NCI-H82 treated with DMSO at 0.1 percent for 48 hours (cell line): ENCODE data around the gene HMBS.
"Not testable (repeated sequence)": the region's sequence is repeated elsewhere in the genome, so short reads cannot be mapped to it uniquely, and the experiment has no call there.

Source experiments
- DNase-seq: peaks from one replicate; lab custom pipeline; 2025; ENCODE audit not compliant: unreplicated experiment; lab: John Stamatoyannopoulos, UW

Gene HMBS

DNA sequence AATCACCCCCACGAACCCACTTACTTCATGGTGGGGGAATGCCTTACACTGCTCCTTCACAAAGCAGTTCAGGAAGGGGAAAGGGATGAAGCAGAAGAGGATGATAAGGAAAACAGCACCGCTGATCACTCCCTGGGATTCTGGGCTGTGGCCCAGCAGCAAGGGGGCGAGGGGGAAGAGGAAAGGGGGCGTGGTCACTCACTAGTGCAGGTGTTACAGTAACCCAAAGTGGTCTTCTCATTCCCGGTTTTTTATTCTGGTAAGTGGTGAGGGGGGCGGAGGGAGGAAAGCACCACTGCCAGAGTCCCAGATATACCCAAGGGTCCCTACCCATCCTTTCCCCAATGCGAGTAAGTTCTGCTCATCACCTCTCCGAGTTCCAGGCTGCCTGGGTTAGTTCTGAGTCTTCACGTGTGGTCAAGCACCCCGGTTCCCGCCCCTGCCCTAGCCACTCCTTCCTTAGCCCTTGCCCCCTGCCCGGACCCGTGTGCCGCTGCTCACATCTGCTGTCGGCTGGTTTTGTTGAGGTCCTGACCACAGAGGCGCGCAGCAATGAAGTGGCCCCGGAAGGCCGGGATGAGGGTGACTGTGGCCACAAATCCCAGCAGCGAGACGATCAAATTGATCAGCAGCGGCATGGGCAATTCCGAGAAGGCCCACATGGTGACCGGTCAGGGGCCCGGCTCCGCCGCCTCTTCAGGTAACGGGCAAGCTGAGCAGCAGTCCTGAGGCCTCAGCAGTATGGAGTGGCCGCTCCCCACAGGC lies 16.5 kb downstream of the HMBS start:
- no peak for DNase-seq

DNA sequence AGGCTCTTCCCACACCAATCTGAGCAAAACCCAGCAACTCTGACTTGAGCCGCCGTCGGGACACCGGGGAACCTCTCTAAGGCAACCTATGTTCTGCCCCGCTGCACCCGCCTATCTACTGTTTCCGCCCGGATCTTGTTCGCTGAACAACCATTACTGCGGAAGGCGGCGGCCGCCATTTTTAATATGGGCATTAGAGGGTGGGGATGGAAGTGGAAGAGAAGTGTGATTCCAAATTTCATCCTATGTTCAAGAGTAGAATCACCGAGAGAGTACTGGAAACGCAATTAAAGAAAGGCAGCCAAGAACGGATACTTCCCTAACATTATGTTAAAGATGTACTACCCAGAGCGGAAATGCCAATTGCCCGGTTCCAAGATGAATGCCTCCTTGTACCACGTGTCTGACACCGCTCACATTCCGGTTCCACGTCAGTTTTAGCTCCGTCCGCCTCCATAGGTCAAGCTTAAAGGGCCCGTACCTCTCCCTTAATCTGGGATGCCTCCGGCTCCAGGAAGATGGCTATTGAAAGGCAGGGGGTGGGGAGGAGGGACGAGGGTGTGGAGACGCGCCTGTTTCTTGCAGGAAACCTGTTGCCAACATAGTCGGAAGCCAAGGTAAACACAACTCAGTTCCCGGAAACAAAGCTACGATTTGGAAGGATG lies 17.2 kb downstream of the HMBS start, which contains the start of gene DPAGT1:
Gene DPAGT1, minus strand, starts transcription at position 95 of the 665 bp plus-strand sequence. CDS start 198 bp downstream, outside the sequence.
- DNase-seq = peak; percentile 91

DNA sequence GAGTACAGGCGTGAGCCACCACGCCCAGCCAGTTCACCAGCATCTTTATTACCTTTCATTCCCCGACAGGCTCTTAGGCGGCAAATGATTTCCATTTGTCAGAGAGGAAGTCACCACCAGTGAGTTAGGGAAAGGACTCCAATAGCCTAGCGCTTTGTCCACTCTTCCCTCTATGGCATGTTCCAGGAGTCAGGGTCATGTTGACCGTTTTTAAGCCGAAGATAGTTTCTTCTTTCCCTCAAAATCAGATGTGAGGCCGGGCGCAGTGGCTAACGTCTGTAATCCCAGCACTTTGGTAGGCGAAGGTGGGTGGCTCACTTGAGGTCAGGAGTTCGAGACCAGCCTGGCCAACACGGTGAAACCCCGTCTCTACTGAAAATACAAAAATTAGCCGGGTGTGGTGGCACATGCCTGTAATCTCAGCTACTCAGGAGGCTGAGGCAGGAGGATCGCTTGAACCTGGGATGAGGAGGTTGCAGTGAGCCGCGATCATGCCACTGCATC lies 18.5 kb downstream of the HMBS start:
- DNase-seq = not testable (repeated sequence)

DNA sequence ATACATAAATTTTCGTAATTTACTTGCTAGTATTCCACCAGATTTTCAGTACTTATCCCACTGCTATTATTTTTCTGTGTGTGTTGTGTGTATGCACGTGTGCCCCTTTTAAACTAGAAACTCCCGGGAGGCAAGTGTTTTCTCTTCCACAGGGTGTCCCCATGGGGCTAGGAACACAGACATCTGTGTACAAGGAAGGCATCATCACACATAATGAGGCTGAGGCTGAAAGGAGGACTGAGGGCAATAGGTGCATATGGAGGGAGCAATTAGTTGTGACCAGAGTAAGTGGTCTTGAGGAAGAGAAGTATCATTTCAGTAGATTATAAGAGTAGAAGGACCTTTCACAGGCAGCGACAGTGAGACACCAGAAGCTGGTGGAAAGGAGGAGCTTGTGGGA lies 19.1 kb downstream of the HMBS start:
- DNase-seq = no peak

DNA sequence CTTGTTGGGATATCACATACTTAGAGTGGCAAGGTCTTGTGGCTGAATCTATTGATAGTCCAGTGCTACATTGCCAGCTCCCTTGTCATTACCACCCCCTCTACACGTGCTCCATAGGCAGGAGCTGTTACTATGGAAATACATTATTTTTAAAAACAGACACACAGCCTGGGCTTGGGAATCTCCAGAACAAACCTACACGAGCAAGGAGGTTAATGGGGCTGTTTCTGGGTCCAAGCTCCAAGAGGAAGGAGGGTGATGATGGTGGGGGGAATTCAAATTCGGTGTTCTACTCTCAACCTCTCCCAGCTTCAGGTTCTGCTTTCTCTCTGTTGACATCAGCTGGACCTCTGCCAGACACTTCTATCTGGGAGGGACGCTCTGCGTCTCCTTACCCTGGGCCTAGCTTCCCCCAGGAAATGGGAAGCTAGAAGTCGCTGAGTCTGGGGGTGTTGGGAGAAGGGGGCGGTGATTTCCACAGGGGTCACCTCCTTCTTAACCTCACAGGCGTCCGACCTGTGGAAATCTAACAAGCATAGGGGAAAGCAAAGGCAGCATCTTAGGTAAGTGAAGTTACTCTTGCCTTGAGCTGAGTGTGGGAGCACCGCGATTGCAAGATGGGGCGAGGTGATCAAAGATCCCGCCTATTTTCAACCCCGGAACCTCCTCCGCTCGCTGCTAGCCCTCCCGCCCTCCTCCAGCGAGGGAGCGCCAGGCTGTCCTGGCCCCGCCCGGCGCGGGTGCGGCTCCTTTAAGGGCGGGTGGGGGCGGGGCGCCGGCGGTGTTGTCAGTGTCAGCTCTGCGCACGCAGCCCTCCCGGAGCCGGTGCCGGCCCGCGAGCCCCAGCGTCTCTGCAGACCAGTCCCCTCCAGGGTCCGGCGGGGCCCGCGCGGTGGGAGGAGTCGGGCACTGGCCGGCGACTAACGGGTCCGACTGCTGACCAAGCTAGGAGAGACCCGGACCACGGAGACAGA lies 22.2 kb downstream of the HMBS start, which contains the start of gene C2CD2L:
Gene C2CD2L, plus strand, starts transcription at position 781 of the 974 bp plus-strand sequence. CDS start 398 bp downstream, outside the sequence.
- DNase-seq = peak; percentile 40

GRCh38 chr11:119107538-119108145 lies 23.0 kb downstream of the HMBS start:
- no peak for DNase-seq

DNA sequence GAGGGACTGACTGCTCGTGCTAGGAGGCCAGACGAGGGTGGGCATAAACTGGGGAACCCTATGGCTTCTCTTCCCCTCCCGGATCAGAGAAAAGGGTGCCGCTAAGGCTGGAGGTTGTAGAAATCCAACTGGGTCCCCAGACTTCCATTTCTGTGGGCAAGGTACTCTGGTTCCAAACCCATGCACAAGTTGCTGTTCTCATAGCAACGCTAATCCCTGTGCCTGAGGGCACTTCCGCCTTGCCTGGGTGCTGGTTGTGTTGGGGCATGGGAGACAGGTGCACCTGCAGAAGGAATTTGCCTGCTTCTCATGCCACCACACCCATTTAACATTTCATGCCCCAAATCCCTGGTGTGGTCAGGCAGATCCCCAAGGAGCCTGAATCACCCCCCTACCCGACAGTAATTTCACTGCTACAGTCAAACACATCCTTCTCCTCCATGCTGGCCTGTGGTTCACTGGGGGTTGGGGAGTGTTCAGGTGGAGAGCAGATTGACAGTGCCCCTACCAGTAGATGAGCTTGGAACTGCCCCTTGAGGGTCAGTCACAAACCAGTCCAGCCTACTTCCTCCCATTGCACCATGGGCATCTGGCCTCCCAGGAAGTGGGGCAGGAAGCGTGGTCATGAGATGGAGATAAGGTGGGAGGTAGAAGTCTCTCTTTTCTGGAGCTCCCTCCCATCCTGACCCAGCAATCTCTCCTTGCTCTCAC lies 23.6 kb downstream of the HMBS start:
- DNase-seq = no peak

DNA sequence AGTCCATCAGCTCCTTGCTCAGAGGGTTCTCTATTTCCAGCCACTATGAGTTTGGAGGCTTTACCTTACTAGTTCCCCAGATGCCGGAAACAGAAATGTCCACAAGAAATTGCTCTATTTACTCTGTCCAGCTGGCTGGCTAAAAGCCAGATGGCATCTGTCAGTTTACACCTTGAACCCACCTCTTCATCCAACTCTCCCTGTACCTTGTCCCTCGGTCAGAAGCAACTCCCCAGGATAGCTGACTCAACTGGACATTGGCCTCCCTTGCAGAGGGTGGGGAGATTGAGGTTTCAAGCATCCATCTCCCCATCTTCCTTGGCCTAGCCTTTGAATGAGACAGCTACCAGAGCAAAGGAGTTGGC lies 24.2 kb downstream of the HMBS start:
- DNase-seq = no peak

DNA sequence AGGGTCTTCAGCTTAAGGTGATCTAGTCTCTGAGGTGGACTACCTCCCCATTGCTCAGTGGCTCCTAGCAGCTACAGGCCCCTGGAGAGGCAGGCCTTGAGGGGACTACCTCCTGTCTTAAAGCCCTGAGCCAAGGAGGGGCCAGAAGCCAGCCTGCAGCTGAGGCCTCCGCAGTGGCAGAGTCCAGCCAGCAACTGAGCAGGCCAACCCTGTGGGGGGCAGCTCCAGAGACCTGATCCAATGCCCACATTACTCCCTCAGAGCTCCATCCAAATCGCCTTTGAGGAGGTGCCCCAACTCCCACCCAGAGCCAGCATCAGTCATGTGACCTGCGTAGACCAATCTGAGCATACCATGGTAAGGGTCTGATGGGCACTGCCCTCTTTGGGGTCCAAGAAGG lies 25.2 kb downstream of the HMBS start:
- DNase-seq = no peak

DNA sequence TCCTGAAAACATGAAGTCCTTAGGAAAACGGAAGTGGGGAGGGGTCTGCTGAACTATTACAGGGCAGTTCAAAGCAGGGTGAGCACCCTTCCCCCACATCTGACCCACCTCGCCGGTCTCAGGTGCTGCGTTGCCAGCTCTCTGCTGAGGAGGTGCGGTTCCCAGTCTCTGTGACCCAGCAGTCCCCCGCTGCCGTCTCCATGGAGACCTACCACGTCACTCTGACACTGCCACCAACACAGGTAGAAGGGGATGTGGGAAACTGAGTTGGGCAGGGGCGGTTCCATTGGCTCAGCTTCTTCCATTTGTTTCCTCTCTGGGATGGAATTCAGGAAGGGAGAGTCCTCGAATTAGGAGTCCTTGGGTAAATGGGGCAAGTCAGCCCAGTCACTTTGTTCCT lies 25.8 kb downstream of the HMBS start:
- DNase-seq = no peak

DNA sequence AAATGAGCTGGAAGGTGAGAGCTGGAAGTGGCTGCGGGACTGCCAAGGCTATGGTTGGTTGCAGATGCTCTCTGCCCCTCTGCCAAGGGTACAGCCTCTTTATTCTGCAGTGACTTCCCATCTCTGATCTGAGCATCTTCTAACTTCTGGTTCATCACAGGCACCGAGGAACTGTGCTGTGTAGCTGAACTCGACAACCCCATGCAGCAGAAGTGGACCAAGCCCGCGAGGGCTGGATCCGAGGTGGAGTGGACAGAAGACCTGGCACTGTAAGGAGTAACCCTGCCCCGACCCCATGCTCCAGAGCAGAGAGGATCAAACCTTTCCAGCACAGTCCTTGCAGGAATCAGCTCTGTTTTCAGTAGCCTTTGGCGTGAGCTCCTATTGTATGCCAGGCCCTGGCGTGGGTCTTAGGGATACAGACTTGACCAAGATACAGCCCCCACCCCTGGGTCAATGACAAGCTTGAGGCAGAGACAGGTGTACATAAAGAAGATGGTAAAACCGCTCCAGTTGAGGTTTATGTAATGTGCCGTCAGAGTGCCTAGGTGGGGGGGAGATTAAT lies 26.8 kb downstream of the HMBS start:
- DNase-seq = no peak

DNA sequence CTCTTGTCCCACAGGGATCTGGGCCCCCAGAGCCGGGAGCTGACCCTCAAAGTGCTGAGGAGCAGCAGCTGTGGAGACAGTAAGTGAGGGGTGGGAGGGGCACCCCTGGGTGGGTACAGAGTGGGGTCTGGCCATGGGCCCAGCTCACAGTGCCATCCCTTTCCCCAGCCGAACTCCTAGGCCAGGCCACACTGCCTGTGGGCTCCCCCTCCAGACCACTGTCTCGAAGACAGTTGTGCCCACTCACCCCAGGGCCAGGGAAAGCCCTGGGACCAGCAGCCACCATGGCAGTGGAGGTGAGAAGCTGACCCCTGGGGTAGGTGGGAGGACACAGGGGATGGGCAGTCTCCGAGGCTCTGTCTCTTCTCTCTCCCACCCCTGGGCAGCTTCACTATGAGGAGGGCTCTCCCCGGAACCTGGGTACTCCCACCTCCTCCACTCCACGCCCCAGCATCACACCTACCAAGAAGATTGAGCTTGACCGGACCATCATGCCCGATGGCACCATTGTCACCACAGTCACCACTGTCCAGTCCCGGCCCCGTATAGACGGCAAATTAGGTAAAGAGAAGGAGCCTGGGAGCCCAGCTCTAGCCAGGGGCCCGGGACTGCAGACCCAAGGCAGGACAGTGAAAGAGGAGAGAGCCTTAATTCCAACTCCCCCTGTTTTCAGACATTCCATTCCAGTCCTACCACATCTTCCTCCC lies 27.8 kb downstream of the HMBS start:
- DNase-seq = no peak

DNA sequence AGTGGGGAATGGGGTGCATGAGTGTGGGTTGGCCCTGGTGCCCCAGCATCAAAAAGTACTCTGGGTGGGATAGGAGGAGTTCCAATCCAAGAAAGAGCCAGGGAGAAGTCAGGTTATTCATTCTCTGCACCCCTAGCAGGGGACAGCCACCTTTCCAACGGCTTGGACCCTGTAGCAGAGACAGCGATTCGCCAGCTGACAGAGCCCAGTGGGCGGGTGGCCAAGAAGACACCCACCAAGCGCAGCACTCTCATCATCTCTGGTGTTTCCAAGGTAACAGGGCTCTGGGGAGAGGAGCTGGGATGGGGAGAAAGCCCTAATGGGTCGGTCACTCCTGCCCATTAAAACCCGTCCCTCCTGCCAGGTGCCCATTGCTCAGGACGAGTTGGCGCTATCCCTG lies 29.0 kb downstream of the HMBS start:
- DNase-seq = no peak

DNA sequence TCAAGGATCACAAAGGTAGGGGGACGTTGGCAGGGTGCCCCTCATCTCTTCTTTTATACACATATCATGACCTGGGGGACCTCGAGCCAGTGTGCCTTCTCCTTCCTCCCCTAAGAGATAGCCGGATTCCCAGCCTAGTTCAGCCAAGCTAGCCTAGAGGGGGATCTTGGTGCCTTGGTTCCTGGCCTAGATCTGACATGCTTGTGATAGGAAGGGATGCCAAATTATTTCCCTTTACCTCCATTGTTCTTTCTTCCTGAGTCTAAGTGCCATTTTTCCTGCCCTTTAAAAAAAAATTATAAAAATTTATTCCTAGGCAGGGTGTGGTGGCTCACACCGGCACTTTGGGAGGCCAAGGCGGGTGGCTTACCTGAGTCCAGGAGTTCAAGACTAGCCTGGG lies 29.7 kb downstream of the HMBS start:
- DNase-seq = no peak

GRCh38 chr11:119115484-119116234 lies 31.0 kb downstream of the HMBS start:
- DNase-seq = no peak

GRCh38 chr11:119116235-119116594 lies 31.5 kb downstream of the HMBS start:
- no peak for DNase-seq

GRCh38 chr11:119116601-119117000 lies 31.9 kb downstream of the HMBS start:
- DNase-seq = no peak

DNA sequence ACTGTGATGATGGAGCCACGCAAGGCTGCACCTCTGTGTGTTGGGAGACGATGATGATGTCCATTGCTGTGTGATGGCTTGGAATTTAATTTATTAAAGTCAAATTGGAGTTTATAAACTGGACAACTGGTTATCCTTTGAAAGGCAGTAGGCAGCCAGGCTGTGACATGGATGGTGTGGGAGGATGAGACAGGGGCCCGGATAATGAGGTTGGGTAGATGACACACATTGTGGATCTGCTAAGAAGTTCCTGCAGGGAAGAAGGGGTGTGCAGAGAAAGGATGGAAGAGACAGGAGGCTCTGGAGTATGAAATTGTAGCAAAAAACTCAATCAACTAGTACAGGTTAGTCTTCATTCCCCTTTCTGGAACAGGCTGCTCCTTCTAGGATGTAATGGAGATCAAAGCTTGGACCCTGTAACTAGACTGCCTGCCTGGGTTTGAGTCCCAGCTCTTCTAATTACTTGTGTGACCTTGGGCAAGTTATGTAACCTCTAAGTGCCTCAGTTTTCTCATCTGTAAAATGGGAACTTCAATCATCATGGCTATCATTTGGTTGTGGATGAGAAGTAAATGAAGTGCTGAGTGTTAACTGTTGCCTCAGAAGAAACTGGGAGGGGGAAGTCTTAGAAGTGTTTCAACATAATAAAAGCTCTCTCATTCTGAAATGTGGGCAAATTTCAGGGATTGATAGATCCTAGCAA lies 32.5 kb downstream of the HMBS start:
- no peak for DNase-seq
